ENCODE measurements around the gene FYN.

The FYN gene

DNA sequence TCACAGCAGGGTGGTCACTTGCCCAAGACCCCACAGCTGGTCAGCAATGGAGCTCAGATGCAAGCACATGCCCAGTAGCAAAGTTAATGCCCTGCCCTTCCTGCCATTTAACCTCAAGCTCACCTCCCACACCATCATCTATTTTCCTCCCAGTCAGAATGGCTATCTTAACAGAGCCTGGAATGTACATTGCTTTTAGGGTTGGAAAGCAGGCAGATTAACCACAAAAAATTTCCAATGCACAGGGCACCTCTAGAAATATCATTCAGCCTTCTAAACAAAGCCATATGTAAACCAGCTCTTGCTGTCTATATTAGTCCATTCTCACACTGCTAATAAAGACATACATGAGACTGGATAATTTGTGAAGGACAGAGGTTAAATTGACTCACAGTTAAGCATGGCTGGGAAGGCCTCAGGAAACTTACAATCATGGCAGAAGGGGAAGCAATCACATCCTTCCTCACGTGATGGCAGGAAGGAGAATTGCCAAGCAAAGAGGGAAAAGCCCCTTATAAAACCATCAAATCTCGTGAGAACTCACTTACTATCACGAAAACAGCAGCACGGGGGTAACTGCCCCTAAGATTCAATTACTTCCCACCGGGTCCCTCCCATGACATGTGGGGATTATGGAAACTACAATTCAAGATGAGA, 106.9 kb downstream of the FYN start:
- H3K4me1 ChIP-seq (ENCODE audit: control insufficient read depth, insufficient read depth, low read length): peaks cover 41% of the 10 kb centered on the region
- H3K27me3 ChIP-seq (ENCODE audit: control insufficient read depth, insufficient read depth, low read length): no peaks in the 10 kb centered on the region
- H3K36me3 ChIP-seq (ENCODE audit: control insufficient read depth, insufficient read depth, low read length): no peaks in the 10 kb centered on the region
- H3K9ac ChIP-seq (ENCODE audit: low read depth, low read length): no peak overlapping the region
- H3K27ac ChIP-seq (ENCODE audit: low read depth, low read length): no peak overlapping the region
- H3K4me3 ChIP-seq (ENCODE audit: low read depth, low read length): no peak overlapping the region
- H3K9me3 ChIP-seq (ENCODE audit: control insufficient read depth, insufficient read depth, low read length): no peaks in the 10 kb centered on the region

DNA sequence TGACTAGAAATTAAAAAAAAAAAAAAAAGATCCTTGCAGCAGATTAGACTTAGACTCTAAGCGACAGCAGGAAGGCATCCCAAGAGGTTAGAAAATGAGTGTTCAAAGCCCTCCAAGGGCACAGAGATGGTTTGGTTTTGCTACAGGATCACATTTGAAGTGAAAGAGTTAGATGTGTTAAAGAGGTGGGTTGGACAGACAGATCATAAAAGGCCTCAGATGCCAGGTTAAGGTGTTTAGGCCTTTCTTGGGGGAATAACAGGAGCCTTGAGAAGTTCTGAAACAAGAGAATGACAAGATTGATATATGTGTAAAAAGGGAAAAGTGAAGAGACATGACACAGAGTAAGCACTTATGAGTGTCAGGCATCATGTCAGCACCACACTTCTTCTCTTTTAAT, 107.5 kb downstream of the FYN start:
- Histone ChIP-seq H3K27ac (ENCODE audit: low read depth, low read length) (no peak overlapping the region), H3K9me3 (ENCODE audit: control insufficient read depth, insufficient read depth, low read length) (no peaks in the 10 kb centered on the region), H3K27me3 (ENCODE audit: control insufficient read depth, insufficient read depth, low read length) (no peaks in the 10 kb centered on the region), H3K9ac (ENCODE audit: low read depth, low read length) (no peak overlapping the region), H3K4me1 (ENCODE audit: control insufficient read depth, insufficient read depth, low read length) (peaks cover 36% of the 10 kb centered on the region), H3K36me3 (ENCODE audit: control insufficient read depth, insufficient read depth, low read length) (no peaks in the 10 kb centered on the region), H3K4me3 (ENCODE audit: low read depth, low read length) (no peak overlapping the region)

GRCh38 chr6:111764238-111765175, 108.7 kb downstream of the FYN start:
- Histone ChIP-seq H3K9me3 (ENCODE audit: control insufficient read depth, insufficient read depth, low read length) (no peaks in the 10 kb centered on the region), H3K9ac (ENCODE audit: low read depth, low read length) (no peak overlapping the region), H3K27ac (ENCODE audit: low read depth, low read length) (peak overlapping the region; percentile 80), H3K36me3 (ENCODE audit: control insufficient read depth, insufficient read depth, low read length) (no peaks in the 10 kb centered on the region), H3K4me1 (ENCODE audit: control insufficient read depth, insufficient read depth, low read length) (peaks cover 41% of the 10 kb centered on the region), H3K27me3 (ENCODE audit: control insufficient read depth, insufficient read depth, low read length) (no peaks in the 10 kb centered on the region), H3K4me3 (ENCODE audit: low read depth, low read length) (no peak overlapping the region)

DNA sequence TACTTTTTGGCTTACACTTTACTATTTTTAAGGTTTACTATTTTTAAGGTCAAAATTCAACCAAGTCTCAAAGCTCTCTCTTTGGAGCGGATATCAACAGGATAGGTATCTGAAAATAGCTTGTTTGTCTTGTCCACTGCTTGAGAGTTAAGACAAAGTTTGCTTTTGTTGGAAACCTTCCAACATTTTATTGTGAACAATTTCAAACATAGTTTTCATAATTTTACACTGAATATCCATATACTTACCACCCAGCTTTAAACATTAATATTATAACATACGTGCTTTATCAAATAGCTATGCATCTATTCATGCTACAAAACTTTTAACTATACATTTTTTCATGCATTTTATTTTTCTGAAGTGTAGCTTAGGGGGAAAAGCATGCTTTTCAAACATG, 109.9 kb downstream of the FYN start:
- no peak overlapping the region for H3K4me3 ChIP-seq (ENCODE audit: low read depth, low read length)
- no peak overlapping the region for H3K9ac ChIP-seq (ENCODE audit: low read depth, low read length)
- no peak overlapping the region for H3K27ac ChIP-seq (ENCODE audit: low read depth, low read length)
- no peaks in the 10 kb centered on the region for H3K36me3 ChIP-seq (ENCODE audit: control insufficient read depth, insufficient read depth, low read length)
- no peaks in the 10 kb centered on the region for H3K9me3 ChIP-seq (ENCODE audit: control insufficient read depth, insufficient read depth, low read length)
- no peaks in the 10 kb centered on the region for H3K27me3 ChIP-seq (ENCODE audit: control insufficient read depth, insufficient read depth, low read length)
- peaks cover 32% of the 10 kb centered on the region for H3K4me1 ChIP-seq (ENCODE audit: control insufficient read depth, insufficient read depth, low read length)

DNA sequence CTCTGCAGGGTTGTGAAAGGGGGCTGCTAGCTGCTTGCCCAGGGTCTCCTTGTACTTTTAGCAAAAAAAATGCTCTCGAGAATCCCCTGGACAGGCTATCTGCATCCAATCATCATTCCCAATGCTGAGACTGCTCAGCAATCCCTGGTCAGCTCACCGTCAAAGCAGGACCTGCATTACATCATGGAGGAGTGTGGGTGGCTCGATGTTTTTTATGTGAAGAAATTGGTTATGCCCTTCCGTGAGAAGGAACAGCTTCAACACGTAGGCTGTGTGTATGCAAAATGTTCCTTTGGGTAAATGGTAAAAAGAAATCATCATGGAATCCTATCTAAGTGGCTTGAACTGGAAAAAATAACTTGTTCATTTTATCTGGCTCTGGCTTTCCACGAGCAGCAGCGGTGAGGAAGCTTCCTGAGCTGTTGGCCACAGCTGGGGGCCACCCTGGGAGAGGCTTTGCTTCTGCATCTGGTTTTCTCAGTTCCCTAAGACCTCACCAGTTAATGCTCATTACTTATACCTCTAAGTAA, 111.4 kb downstream of the FYN start:
- Histone ChIP-seq H3K9me3 (ENCODE audit: control insufficient read depth, insufficient read depth, low read length) (no peaks in the 10 kb centered on the region), H3K36me3 (ENCODE audit: control insufficient read depth, insufficient read depth, low read length) (no peaks in the 10 kb centered on the region), H3K4me3 (ENCODE audit: low read depth, low read length) (no peak overlapping the region), H3K9ac (ENCODE audit: low read depth, low read length) (no peak overlapping the region), H3K4me1 (ENCODE audit: control insufficient read depth, insufficient read depth, low read length) (peaks cover 44% of the 10 kb centered on the region), H3K27ac (ENCODE audit: low read depth, low read length) (no peak overlapping the region), H3K27me3 (ENCODE audit: control insufficient read depth, insufficient read depth, low read length) (no peaks in the 10 kb centered on the region)

GRCh38 chr6:111761212-111761611, 112.0 kb downstream of the FYN start:
- no peak overlapping the region for H3K4me3 ChIP-seq (ENCODE audit: low read depth, low read length)
- no peaks in the 10 kb centered on the region for H3K27me3 ChIP-seq (ENCODE audit: control insufficient read depth, insufficient read depth, low read length)
- peaks cover 44% of the 10 kb centered on the region for H3K4me1 ChIP-seq (ENCODE audit: control insufficient read depth, insufficient read depth, low read length)
- H3K27ac ChIP-seq (ENCODE audit: low read depth, low read length): no peak overlapping the region
- no peaks in the 10 kb centered on the region for H3K9me3 ChIP-seq (ENCODE audit: control insufficient read depth, insufficient read depth, low read length)
- no peaks in the 10 kb centered on the region for H3K36me3 ChIP-seq (ENCODE audit: control insufficient read depth, insufficient read depth, low read length)
- no peak overlapping the region for H3K9ac ChIP-seq (ENCODE audit: low read depth, low read length)

DNA sequence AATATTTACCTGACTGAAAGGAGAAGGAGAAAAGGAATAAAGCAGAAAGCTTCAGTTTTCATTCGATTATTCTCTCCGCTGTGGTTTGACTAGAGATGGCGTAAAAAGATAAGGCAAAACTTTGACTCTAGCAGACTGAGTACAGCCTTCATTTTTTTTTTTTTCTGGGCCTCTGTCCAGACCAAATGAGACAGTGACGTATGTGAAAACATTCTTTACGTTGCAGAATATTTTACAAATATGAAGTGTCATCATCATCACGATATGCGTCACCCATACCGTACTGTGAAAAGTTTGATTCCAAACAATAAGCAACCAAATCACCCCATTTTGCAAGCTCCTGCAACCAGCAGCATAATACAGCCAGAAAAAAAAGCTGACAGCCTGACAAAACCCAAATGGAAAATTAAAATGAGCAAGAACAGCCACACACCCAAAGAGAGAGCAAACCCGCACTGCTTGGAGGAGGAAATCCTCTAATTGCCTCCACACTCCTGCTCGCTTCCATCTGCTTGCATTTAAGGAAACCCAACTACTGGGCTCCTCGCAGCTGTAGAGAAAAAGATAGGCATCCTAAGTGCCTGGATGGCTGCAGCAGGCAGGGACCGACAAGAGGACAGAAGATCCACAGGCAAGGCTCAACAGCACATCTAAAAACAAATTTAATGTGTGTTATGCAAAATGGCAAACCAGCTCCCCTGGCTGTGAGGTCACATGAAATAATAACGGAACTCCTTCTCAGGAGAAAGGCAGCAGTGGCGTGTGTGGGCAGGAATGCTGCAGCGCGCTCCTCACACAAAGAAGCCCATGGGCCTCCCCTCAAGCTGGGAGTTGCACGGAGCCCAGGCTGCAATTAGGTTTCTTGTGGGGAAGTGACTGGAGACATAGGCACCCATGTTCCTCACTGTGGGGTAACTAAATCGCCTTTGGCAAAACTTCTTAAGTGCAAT, 113.1 kb downstream of the FYN start:
- Histone ChIP-seq H3K27ac (ENCODE audit: low read depth, low read length) (peak overlapping the region; percentile 36), H3K36me3 (ENCODE audit: control insufficient read depth, insufficient read depth, low read length) (no peaks in the 10 kb centered on the region), H3K9me3 (ENCODE audit: control insufficient read depth, insufficient read depth, low read length) (no peaks in the 10 kb centered on the region), H3K27me3 (ENCODE audit: control insufficient read depth, insufficient read depth, low read length) (no peaks in the 10 kb centered on the region), H3K9ac (ENCODE audit: low read depth, low read length) (no peak overlapping the region), H3K4me1 (ENCODE audit: control insufficient read depth, insufficient read depth, low read length) (peaks cover 38% of the 10 kb centered on the region), H3K4me3 (ENCODE audit: low read depth, low read length) (no peak overlapping the region)

DNA sequence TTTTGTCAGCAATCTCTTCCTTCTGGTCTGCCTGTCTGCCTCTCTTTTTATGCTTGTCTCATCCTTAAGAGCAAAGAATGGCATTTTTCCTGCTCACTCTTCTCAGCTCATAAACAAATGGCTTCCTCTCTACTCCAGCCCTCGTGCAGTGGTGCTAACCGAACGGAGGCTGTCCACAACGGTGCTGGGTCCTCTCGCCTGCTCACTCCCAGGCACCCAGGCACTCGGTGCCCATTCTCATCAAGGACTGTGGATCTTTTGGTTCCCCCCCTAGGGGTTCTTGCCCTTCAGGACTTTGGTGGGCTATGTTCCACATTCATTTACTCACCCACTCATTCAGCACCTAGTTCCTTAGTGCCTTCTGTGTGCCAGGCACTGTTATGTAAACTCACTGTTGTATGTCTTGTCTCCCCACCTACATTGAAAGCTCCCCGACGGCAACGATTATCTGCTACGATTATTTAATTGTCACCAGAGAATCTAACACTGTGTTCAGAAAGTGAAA, 113.9 kb downstream of the FYN start:
- Histone ChIP-seq H3K27ac (ENCODE audit: low read depth, low read length) (no peak overlapping the region), H3K9me3 (ENCODE audit: control insufficient read depth, insufficient read depth, low read length) (no peaks in the 10 kb centered on the region), H3K4me3 (ENCODE audit: low read depth, low read length) (no peak overlapping the region), H3K9ac (ENCODE audit: low read depth, low read length) (no peak overlapping the region), H3K4me1 (ENCODE audit: control insufficient read depth, insufficient read depth, low read length) (peaks cover 31% of the 10 kb centered on the region), H3K27me3 (ENCODE audit: control insufficient read depth, insufficient read depth, low read length) (no peaks in the 10 kb centered on the region), H3K36me3 (ENCODE audit: control insufficient read depth, insufficient read depth, low read length) (no peaks in the 10 kb centered on the region)

- Histone ChIP-seq H3K27ac (ENCODE audit: low read depth, low read length) (no peak overlapping the region), H3K36me3 (ENCODE audit: control insufficient read depth, insufficient read depth, low read length) (no peaks in the 10 kb centered on the region), H3K4me1 (ENCODE audit: control insufficient read depth, insufficient read depth, low read length) (peaks cover 28% of the 10 kb centered on the region), H3K9ac (ENCODE audit: low read depth, low read length) (no peak overlapping the region), H3K4me3 (ENCODE audit: low read depth, low read length) (no peak overlapping the region), H3K27me3 (ENCODE audit: control insufficient read depth, insufficient read depth, low read length) (no peaks in the 10 kb centered on the region), H3K9me3 (ENCODE audit: control insufficient read depth, insufficient read depth, low read length) (no peaks in the 10 kb centered on the region)
Observed at GRCh38 chr6:111758608-111759329, 114.5 kb downstream of the FYN start.

- no peak overlapping the region for H3K27ac ChIP-seq (ENCODE audit: low read depth, low read length)
- H3K4me1 ChIP-seq (ENCODE audit: control insufficient read depth, insufficient read depth, low read length): peaks cover 25% of the 10 kb centered on the region
- H3K9ac ChIP-seq (ENCODE audit: low read depth, low read length): no peak overlapping the region
- H3K4me3 ChIP-seq (ENCODE audit: low read depth, low read length): no peak overlapping the region
- no peaks in the 10 kb centered on the region for H3K9me3 ChIP-seq (ENCODE audit: control insufficient read depth, insufficient read depth, low read length)
- no peaks in the 10 kb centered on the region for H3K36me3 ChIP-seq (ENCODE audit: control insufficient read depth, insufficient read depth, low read length)
- H3K27me3 ChIP-seq (ENCODE audit: control insufficient read depth, insufficient read depth, low read length): no peaks in the 10 kb centered on the region
Observed at GRCh38 chr6:111757342-111757741, 115.9 kb downstream of the FYN start.

Measured in HUES48 (cell line).